SIG-M5 treated with dmso at 0.1 percent for 504 hours (cell line): ENCODE measurements around the gene ZNG1E.
"Not testable (repeated sequence)": the region's sequence is repeated elsewhere in the genome, so short reads cannot be mapped to it uniquely, and the experiment has no call there.

Source experiments
- DNase-seq: peaks from one replicate; lab custom pipeline; 2025; ENCODE audit not compliant: unreplicated experiment; lab: John Stamatoyannopoulos, UW

The ZNG1E gene

DNA sequence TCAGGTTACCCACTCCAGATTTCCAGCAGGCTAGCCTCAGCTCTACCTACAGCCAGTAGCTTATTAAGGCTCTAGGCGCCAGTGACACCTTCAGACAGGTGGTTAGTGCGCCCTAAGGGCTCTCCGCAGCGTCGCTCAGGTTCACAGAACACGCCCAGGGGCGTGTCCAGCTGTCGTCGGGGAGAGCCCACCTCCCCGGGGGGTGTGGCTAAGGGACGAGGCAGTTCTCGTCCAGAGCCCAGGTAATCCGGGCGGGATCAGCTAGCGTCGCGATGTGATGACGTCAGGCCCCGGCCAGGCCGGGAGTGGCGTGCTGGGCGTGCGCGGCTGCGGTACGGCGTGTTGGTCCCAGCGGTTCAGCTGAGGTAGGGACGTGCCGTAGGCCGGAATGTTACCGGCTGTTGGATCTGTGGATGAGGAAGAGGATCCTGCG is at the start of gene ZNG1E:
Gene ZNG1E, plus strand, starts transcription at position 340 of the 433 bp plus-strand sequence. Its CDS starts 49 bp downstream, at position 389.
- not testable (repeated sequence) for DNase-seq

DNA sequence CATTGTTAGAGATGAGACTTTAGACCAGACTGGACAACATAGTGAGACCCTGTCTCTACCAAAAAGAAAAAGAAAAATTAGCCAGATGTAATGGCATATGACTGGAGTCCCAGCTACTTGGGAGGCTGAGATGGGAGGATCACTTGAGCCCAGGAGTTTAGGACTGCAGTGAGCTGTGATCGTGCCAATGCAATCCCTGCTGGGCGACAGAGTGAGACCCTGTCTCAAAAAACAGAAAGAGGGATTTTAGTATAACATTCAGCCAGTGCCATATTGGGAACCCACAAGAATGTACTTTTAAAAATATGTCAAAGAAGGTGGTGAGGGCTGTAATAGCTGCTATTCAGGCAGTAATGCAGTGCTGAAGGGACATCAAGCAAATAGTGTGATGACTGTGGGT is 2.1 kb upstream of the ZNG1E start:
- not testable (repeated sequence) for DNase-seq

DNA sequence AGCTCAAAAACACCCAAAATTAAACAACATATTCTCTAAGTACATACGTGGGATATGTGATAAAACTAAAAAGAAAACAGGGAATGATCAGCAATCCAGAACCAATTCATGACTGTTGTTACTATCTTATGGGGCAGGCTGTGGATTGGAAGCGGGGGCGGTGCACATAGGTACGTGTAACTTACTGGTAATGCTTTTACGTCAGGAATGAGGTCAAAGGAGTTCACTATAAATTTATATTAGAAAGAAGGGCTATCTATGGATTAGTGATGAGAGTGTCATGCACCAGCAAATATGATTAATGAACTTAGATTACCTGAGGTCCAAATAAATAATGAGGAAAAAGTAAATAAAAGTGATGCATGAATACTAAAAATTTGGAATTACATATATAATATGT is 710 bp upstream of the ZNG1E start:
- DNase-seq: not testable (repeated sequence)

DNA sequence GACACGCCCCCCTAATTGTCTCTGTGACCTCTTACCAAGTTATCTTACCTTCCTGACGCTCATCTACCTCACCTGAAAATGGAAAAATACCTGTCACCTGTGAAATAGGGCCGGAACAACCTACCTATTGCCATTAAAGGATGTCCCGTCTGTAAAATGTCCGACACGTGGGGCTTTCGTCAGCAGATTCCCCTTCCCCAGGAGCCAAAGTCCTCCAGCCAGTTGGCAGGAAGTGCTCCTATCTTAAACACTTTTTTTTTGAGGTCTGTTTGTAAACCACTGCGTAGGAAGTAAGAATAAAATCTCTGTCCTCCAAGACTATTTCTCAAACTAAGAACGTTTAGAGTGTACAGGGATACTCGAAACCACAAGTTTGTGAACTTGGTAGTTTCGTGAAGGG is 661 bp downstream of the ZNG1E start:
- not testable (repeated sequence) for DNase-seq

DNA sequence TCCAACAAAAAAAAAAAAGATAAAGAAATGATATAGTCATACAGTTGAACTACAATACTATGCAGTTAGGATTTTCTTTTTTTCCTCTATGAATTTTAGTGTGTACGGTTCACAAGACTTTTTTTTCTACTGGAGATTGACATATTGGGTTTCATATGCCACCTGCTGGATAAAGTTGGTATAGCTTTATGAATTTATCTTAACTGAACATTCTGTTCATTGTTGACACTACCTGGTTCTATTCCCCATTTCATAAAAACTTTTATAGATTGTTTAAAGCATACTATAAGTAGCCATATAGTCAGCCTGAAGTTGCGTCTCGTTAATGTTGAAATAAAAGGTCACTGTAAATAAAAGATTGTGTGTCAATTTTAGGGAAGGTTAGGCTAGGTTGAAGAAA is 2.8 kb downstream of the ZNG1E start:
- DNase-seq: not testable (repeated sequence)

DNA sequence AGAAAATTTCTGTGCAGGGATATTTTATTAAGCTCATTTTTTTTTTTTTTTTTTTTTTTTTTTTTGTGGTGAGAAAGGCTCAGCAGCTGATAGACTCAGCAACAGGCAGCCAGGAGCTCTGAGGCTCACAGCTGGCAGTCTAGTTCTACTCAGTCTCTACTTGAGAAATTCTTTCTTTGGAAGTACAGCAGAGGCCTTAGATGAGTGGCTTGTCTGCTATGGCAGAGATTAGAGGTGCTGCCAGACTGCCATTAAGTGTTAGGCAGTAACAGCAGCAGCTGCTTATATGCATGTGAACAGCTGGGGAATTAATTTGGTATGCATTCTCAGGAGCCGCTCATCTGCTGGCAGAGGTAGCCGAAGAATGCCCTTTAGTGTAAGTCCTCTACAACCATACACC is 27.8 kb downstream of the ZNG1E start:
- not testable (repeated sequence) for DNase-seq

DNA sequence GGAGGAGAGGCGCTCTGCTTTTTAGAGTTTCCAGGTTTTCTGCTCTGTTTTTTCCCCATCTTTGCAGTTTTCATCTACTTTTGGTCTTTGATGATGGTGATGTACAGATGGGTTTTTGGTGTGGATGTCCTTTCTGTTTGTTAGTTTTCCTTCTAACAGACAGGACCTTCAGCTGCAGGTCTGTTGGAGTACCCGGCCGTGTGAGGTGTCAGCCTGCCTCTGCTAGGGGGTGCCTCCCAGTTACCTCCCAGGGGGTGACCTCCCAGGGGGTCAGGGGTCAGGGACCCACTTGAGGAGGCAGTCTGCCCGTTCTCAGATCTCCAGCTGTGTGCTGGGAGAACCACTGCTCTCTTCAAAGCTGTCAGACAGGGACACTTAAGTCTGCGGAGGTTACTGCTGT is 38.7 kb downstream of the ZNG1E start:
- DNase-seq: not testable (repeated sequence)

DNA sequence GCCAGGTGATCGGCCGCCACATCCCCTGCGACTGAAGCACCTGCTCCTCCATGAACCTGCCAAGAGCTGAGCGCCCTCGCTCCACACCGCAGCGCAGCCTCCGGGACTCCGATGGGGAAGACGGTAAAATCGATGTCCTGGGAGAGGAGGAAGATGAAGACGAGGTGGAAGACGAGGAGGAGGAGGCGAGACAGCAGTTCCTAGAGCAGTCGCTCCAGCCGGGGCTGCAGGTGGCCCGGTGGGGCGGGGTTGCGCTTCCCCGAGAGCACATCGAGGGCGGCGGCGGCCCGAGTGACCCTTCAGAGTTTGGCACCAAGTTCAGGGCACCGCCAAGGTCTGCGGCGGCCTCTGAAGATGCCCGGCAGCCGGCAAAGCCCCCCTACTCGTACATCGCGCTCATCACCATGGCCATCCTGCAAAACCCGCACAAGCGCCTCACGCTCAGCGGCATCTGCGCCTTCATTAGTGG is 61.4 kb downstream of the ZNG1E start, which contains the start of gene FOXD4L4:
Gene FOXD4L4, plus strand, starts transcription at position 51 of the 469 bp plus-strand sequence. Its CDS starts 0 bp downstream, at position 51.
- not testable (repeated sequence) for DNase-seq

DNA sequence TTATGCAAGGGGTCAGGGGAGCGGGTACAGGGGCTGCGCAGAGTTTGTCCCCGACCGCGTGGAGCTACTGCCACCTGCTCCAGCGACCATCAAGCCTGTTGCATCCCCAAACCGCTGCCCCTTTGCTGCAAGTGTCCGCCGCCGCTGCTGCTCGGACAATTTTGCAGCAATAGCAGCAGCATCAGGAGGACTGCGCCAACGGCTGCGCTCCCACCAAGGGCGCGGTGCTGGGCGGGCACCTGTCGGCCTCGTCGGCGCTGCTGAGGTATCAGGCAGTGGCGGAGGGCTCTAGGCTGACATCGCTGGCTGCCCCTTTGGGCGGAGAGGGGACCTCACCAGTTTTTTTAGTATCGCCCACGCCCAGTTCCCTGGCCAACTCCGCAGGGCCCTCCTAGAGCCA is 62.4 kb downstream of the ZNG1E start:
- DNase-seq: not testable (repeated sequence)
